ENCODE data around the gene LRMDA.

DNA sequence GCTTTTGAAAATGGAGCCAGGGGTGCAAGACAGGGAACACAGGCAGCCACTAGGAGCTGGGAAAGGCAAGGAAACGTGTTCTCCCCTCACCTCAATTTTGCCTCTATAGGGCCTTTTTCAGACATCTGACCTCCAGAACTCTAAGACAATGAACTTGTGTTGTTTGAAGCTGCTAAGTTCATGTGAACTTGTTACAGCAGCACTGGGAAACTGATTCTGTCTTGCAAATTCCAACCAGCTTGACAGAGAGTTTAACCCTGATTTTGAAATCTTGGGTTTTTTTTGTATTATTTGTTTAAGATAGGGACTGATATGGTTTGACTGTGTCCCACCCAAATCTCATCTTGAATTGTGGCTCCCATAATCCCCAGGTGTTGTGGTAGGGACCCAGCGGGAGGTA, 852.9 kb downstream of the LRMDA start:
- TF ChIP-seq JUND (CRISPR knock-in tag; IDR thresholded peaks at IDR 0.05) (no peak), ZNF749 (CRISPR knock-in tag; IDR thresholded peaks at IDR 0.05; ENCODE audit: borderline replicate concordance) (no peak), ZNF136 (CRISPR knock-in tag; IDR thresholded peaks at IDR 0.05; ENCODE audit: low read depth) (no peak), MAFK (conservative IDR thresholded peaks at IDR 0.05 in 1 of 2, IDR thresholded peaks at IDR 0.05 in 1 of 2; ENCODE audit: low read length in 2 of 2) (no peak), ZNF768 (CRISPR knock-in tag; IDR thresholded peaks at IDR 0.05) (no peak), POLR2A (IDR thresholded peaks at IDR 0.05; ENCODE audit: insufficient read depth in 1 of 2, low read depth in 2 of 2, low read length in 2 of 2) (no peak), SMARCC2 (IDR thresholded peaks at IDR 0.05) (no peak)
- TF ChIP-seq, protein P1, sequence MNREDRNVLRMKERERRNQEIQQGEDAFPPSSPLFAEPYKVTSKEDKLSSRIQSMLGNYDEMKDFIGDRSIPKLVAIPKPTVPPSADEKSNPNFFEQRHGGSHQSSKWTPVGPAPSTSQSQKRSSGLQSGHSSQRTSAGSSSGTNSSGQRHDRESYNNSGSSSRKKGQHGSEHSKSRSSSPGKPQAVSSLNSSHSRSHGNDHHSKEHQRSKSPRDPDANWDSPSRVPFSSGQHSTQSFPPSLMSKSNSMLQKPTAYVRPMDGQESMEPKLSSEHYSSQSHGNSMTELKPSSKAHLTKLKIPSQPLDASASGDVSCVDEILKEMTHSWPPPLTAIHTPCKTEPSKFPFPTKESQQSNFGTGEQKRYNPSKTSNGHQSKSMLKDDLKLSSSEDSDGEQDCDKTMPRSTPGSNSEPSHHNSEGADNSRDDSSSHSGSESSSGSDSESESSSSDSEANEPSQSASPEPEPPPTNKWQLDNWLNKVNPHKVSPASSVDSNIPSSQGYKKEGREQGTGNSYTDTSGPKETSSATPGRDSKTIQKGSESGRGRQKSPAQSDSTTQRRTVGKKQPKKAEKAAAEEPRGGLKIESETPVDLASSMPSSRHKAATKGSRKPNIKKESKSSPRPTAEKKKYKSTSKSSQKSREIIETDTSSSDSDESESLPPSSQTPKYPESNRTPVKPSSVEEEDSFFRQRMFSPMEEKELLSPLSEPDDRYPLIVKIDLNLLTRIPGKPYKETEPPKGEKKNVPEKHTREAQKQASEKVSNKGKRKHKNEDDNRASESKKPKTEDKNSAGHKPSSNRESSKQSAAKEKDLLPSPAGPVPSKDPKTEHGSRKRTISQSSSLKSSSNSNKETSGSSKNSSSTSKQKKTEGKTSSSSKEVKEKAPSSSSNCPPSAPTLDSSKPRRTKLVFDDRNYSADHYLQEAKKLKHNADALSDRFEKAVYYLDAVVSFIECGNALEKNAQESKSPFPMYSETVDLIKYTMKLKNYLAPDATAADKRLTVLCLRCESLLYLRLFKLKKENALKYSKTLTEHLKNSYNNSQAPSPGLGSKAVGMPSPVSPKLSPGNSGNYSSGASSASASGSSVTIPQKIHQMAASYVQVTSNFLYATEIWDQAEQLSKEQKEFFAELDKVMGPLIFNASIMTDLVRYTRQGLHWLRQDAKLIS (CRISPR knock-in tag; IDR thresholded peaks at IDR 0.05), result no peak
- TF ChIP-seq, protein P2, sequence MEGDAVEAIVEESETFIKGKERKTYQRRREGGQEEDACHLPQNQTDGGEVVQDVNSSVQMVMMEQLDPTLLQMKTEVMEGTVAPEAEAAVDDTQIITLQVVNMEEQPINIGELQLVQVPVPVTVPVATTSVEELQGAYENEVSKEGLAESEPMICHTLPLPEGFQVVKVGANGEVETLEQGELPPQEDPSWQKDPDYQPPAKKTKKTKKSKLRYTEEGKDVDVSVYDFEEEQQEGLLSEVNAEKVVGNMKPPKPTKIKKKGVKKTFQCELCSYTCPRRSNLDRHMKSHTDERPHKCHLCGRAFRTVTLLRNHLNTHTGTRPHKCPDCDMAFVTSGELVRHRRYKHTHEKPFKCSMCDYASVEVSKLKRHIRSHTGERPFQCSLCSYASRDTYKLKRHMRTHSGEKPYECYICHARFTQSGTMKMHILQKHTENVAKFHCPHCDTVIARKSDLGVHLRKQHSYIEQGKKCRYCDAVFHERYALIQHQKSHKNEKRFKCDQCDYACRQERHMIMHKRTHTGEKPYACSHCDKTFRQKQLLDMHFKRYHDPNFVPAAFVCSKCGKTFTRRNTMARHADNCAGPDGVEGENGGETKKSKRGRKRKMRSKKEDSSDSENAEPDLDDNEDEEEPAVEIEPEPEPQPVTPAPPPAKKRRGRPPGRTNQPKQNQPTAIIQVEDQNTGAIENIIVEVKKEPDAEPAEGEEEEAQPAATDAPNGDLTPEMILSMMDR (CRISPR knock-in tag; IDR thresholded peaks at IDR 0.05), result no peak
- TF ChIP-seq, protein P3, sequence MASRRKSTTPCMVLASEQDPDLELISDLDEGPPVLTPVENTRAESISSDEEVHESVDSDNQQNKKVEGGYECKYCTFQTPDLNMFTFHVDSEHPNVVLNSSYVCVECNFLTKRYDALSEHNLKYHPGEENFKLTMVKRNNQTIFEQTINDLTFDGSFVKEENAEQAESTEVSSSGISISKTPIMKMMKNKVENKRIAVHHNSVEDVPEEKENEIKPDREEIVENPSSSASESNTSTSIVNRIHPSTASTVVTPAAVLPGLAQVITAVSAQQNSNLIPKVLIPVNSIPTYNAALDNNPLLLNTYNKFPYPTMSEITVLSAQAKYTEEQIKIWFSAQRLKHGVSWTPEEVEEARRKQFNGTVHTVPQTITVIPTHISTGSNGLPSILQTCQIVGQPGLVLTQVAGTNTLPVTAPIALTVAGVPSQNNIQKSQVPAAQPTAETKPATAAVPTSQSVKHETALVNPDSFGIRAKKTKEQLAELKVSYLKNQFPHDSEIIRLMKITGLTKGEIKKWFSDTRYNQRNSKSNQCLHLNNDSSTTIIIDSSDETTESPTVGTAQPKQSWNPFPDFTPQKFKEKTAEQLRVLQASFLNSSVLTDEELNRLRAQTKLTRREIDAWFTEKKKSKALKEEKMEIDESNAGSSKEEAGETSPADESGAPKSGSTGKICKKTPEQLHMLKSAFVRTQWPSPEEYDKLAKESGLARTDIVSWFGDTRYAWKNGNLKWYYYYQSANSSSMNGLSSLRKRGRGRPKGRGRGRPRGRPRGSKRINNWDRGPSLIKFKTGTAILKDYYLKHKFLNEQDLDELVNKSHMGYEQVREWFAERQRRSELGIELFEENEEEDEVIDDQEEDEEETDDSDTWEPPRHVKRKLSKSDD (CRISPR knock-in tag; IDR thresholded peaks at IDR 0.05; ENCODE audit: low read depth), result no peak

Measured in HepG2 (cell line).